CD4-positive, alpha-beta T cell treated with Interleukin-17A for 4 hours (primary cell): ENCODE data around the gene SEMA4D.

Source experiments
- DNase-seq: peaks from one replicate; pipeline ENCODE4 v3.0.0-alpha.2; 2020; ENCODE audit warnings: mixed read lengths

Gene SEMA4D

DNA sequence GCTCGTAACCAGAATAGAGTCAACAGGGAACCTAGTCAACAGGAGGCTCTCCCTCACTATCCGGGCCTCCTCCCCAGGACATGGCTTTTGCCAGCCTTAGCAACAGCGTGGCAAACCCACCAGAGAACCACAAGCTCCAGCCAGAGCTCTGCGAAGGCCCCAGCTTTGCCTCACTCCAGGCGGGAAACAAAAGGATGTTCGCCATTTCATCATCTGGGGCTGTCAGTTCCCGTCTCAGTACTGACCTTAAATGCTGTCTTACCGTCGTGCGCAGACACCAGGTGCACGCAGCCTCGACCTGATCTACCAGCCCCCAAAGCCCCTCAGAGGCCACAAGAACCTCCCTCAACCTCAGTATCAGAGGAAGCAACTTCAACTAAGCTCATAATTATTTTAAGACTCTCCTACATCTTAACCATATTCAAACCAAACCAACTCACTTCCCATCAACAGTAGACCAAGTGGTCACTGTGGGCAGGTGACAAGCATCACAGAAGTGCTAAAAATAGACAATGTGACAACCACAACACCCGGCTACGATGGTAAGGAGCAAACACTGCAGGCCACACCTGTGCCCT is 71.4 kb downstream of the SEMA4D start:
- no peak for DNase-seq

DNA sequence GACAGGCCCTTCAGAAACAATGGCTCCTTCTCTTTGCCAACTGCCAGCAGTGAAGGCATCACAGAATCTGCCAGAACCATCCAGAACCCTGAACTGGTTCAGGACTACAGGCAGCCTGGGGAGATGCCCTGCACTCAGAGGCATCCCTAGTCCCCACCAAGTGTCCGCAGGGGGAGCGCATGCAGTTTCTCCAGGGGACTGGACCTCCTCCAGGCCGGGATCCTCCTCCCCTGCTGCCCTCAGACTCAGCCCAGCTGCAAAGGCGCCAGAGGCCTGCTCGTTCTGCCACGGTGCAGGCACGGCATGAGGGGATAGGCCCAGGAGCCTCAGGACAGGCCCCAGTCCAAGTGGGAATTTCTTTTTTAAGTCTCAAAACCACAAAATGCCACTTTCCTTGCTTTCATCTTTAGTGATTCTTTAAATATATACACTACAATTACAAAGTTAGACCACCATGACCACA is 72.0 kb downstream of the SEMA4D start:
- no peak for DNase-seq

- peak; percentile 46 for DNase-seq
Measured at GRCh38 chr9:89425024-89425805, 72.7 kb downstream of the SEMA4D start.

DNA sequence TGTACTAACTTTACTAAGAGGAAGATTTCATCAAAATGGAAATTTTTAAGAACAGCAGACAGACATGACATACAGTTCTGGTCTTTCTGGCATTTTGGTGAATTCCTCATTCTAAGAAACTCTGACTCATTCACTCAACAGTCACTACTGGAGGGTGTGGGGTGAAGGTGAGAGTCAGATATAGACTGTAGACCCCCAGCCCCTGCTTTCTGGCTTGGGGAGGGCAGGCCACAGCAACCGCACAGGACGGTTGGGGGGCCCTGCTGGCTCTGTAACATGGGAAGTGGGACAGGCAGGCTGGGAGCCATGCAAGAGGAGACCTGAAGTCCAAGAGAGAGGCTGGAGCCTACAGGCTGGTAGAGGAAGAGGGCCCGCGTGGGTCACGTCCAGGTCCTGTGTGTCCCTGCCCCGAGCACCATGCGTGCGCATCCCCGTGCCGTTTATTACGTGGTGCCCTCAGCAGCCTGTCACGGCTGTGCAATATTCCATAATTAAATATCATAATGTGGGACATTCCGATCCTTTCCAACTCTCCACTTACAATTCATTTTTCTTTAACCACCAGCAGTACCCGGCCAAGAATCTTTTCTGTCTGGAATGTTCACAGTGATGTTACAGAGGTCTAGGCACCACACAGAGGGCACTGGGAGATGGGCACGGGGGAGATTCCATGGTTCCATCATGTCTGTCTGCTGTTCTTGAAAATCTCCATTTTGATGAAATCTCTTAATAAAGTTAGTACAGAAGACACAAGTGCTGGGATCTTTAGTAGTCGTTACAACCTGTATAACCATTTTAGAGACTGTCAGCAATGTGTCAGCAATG is 75.5 kb downstream of the SEMA4D start:
- peak; percentile 42 for DNase-seq

DNA sequence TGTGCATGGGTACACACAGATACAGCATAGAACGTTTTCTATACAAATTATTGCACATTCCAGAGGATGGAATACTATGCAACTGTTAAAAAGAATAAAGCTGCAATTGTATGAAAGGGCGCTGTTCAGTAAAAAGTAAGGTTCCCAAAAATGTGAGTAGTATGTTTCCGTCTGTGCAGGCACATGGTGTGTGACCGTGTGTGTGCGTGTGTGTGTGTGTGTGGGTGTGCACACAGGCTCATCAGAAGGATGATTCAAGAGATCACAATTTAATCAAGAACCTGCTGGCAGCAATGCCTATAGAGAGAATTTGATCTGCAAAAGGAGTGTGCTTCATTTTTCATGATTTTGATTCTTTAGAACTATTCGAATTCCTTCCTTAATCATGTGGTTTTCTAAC is 76.3 kb downstream of the SEMA4D start:
- peak; percentile 49 for DNase-seq

DNA sequence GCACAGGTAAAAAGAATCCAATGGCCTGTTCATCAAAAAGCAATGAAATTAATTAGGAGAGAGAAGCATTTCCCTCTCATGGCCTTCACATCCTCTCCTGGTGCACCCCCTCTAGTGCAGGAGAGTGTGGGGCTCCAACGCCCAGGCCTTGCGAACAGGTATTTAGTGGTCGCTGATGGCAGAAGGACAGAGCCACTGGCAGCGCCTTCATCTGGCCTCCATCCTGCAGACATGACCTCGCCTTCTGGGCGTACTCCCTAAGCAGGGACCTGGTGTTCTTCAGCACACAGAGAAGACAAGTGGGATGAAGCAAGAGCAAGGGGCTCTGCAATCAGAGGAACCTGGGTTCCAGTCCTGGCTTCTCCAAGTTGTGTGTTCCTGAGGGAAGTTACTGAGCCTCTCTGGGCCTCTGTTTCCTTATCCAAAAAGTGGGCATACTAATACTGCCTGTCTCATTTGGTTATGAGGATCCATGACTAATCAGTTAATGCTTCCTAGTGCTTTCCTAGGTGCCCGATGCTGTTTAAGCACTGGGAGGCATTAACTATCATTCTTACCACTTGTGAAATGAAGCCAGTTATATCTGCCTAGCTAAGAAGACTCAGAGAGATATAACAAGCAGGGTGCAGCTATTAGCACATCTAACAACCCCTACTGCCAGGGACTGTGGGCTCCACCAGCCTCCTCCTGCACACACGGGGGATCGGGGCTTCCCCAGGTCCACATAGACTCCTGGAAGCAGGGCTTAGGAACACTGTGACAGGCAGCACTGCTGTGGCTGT is 77.3 kb downstream of the SEMA4D start:
- DNase-seq = no peak

DNA sequence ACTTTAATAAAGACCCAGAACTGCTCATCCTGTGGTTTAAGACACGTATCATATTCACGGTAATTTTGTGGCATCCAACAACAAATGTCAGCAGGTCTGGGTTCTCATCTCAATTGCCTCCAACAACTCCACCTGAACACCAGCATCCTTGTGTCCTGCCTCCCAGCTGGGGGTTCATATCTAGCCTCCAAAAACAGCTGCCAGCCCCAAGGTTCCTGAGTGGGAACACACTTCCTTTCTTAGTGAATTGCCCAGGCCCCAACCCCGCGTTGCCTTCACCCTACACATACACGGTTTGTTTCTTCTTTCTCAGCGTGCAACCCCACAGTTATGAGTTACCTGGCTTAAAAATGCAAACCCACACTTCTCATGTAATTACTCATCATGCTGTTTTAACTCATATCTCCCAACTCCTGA is 77.9 kb downstream of the SEMA4D start:
- DNase-seq = peak; percentile 55

DNA sequence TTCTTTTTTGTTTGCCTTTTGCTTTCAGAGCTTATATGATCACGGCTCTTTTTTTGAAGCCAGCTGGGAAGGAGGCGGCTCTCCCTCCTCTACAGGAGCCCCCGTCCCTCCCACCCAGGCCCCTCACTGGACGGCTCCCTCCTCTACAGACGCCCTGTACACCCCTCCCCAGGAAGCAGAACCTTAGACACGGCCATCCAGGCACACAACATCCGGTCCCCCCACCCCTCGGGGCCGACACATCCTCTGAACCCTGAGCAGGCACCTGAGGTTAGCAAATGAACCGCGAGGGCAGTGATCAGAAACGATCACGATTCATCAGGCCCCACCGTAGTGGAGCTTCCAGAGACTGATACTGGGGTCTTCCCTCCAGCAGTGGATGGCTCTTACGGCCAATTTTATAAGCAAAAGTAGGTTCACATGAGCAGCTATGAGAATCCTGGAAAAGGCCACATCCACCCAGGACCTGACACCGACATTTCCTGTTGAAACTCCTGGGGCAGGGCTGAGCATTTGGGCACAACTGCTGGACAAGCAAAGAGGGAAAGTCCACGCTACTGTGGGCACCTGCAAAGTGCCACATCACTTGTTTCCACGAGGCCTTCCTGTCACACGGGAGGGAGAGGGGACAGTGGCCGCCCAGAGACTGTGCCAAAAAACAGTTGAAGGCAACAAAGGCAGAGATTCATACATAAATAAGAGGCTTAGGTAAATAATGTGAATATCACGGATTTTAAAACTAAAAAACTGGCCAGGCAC is 78.9 kb downstream of the SEMA4D start:
- DNase-seq = peak; percentile 84

DNA sequence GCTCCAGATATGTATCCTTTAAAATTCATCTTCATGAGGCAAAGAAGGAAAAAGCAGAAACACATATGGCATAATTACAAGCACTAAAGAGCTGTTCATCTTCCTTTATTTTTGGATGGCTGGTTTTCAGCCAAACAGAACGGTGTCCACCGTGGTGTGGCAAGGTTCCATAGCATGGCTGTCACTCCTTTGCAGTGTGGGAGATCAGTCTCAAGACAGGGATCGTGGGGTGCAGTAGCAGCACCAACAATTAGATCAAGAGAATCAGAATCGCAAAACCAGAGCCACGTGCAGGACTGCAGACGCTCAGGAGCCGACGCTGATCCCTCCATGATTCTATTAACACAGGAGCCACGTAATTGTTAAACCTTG is 79.5 kb downstream of the SEMA4D start:
- DNase-seq = no peak

- DNase-seq = peak; percentile 65
Measured at GRCh38 chr9:89417832-89418473, 80.0 kb downstream of the SEMA4D start.

- no peak for DNase-seq
Measured at GRCh38 chr9:89414670-89415324, 83.1 kb downstream of the SEMA4D start.

GRCh38 chr9:89413963-89414638 is 83.8 kb downstream of the SEMA4D start:
- DNase-seq = no peak

DNA sequence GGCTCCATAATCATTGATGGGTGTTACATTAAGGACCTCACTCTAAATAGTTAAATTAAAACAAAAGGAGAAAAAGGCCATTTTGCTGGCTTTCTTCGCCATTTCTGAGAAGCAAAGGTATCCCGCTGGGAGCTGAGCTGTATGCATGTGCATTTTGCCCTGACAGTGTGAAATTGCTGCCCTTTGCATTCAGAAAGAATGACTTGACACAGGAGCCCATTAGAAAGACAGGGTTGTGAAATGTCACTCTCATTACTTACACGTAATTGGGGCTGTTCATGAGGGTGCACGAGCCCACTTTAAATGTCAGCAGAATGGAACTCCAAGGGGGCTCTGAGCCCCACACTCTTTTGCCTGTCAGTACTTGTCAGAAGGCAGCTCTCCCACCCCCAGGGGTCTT is 85.0 kb downstream of the SEMA4D start:
- no peak for DNase-seq

DNA sequence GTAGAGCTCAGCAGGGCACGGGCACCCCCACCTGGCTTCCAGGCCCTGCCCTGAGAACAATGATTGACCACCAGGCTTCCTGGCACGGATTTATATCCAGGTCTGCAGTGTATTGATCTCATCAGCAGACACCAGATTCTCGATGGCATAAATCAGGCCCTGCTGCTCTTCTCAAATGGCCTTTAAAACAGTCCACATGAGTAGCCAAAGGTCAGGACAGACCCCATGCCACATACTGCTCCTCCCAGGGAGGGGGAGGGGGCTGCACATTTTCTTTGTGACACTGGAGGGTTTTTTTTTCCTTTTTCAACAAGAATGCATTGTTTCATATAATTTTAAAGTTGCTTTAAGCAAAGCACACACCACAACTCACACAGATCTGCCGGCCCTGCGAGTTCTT is 85.4 kb downstream of the SEMA4D start:
- no peak for DNase-seq

DNA sequence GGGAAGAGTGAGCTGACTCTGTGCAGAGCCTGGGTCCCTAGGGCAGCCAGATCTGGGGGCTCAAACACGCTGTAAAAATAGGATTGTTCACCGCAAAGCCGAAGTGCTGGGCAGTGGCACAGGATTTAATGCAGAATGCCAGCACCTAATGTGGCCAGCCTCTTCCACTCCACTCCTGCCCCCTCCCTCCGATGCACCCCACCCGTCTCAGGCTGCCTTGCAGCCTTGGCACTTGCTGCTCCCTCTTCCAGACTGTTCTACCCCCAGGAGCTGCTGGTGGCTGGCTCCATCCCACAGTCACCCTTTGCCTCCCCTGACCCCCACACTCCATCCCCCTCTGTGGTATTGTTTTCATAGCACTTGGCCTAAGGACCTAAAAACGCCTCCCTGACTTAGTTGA is 86.2 kb downstream of the SEMA4D start:
- DNase-seq = no peak

DNA sequence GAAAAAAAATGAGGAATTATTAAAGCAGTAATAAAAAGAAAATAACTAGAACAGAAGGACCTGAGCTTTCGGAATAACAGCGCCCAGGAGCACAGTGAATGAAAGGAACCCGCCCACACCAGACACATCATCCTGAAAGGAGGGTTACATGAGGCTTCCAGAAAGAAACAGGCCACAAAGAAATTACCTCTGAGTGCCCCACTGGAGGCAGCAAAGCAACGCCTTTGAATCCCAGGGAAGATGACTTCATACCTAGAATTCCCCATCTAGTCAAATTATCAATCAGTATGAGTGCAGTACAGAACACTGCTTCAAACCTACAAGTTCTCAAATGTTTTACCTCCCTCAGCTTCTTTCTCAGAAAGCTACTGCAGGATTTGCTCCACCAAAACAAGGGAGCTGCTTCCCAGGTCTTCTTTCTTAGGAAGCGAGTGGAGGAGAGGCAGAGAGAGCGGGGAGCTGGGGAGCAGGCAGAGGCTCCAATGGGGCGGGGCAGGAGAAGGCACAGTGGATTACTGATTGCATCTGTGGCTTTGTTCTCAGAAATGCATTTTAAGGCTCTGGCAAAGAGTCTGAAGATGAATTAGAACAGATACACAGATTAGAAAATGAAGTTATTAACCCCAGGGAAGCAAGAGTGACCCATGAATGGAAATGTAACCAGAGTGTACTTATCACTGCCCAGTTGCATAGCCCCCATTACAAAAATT is 87.1 kb downstream of the SEMA4D start:
- DNase-seq = peak; percentile 58

- no peak for DNase-seq
Measured at GRCh38 chr9:89410022-89410421, 87.9 kb downstream of the SEMA4D start.

GRCh38 chr9:89409466-89409865 is 88.4 kb downstream of the SEMA4D start:
- no peak for DNase-seq

DNA sequence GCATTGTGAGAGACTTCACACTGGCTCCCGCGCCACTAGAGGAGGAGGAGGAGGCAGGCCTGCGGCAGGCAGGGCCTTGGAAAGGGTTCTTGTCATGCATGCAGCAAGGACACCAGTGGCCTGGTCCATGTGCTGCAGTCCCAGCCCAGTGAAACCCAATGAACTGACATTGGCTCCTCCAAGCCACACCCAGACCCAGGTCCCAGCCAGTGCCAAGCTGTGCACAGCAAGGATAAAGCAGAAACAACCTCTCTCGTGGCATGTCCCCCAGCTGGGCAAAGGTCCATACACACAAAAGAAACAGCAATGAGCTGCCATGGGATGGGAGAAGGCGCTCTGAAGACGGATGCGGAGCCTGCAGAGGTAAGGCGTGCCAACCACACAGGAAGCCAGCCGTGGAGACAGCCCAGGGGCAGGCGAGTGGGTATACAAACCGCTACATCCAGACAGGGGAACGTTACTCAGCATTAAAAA is 89.2 kb downstream of the SEMA4D start:
- DNase-seq = peak; percentile 86

- no peak for DNase-seq
Measured at GRCh38 chr9:89407070-89407469, 90.8 kb downstream of the SEMA4D start.
